Endothelial cell of umbilical vein (primary cell): ENCODE measurements around the gene PLA2R1.

ENCODE experiments used
- CTCF ChIP-seq, 2 donors: IDR thresholded peaks; 1 replicate in 1 of 2; 2 replicates in 1 of 2; pipeline ENCODE4 v1.5.1; 2011; ENCODE audit warnings: low read length in 2 of 2, mild to moderate bottlenecking in 2 of 2, moderate library complexity in 2 of 2, control low read depth in 1 of 2, inconsistent platforms in 1 of 2, low read depth in 1 of 2; ENCODE audit not compliant: insufficient read depth in 1 of 2; ENCODE audit errors: extremely low read depth in 1 of 2
- EZH2 ChIP-seq: IDR thresholded peaks from 2 replicates; pipeline ENCODE4 v1.6.1; 2012; ENCODE audit warnings: borderline replicate concordance, low read depth, mild to moderate bottlenecking, moderate library complexity, low read length, inconsistent platforms; ENCODE audit not compliant: severe bottlenecking
- JUN ChIP-seq: IDR thresholded peaks from 2 replicates; pipeline ENCODE4 v1.6.1; 2011; ENCODE audit warnings: borderline replicate concordance, low read depth; ENCODE audit not compliant: insufficient read length, insufficient read depth
- POLR2A ChIP-seq: IDR thresholded peaks from 2 replicates; pipeline ENCODE4 v1.6.1; 2012; ENCODE audit warnings: low read depth, mild to moderate bottlenecking, control low read depth, low read length
- POLR2AphosphoS5 ChIP-seq: IDR thresholded peaks from 2 replicates; pipeline ENCODE4 v1.6.1; 2012; ENCODE audit warnings: low read depth, mild to moderate bottlenecking, control low read depth, low read length, moderate library complexity; ENCODE audit not compliant: insufficient read depth

- TF ChIP-seq CTCF (IDR thresholded peaks at IDR 0.05; ENCODE audit: extremely low read depth in 1 of 2, insufficient read depth in 1 of 2, low read depth in 1 of 2, low read length in 2 of 2) (no peak), POLR2A (no peak), POLR2AphosphoS5 (no peak), EZH2 (no peak), JUN (no peak)
These were observed 167.0 kb downstream of the PLA2R1 start for GRCh38 chr2:159895258-159896065.
